ENCODE measurements around the gene THPO. TPM values are rescaled to one million over a fixed set of nuclear protein-coding genes. Genes with fewer than 3 reads are reported as not detected.

Gene THPO
- total RNA-seq, 1 donor from 2014 or later, result 0.20 TPM

DNA sequence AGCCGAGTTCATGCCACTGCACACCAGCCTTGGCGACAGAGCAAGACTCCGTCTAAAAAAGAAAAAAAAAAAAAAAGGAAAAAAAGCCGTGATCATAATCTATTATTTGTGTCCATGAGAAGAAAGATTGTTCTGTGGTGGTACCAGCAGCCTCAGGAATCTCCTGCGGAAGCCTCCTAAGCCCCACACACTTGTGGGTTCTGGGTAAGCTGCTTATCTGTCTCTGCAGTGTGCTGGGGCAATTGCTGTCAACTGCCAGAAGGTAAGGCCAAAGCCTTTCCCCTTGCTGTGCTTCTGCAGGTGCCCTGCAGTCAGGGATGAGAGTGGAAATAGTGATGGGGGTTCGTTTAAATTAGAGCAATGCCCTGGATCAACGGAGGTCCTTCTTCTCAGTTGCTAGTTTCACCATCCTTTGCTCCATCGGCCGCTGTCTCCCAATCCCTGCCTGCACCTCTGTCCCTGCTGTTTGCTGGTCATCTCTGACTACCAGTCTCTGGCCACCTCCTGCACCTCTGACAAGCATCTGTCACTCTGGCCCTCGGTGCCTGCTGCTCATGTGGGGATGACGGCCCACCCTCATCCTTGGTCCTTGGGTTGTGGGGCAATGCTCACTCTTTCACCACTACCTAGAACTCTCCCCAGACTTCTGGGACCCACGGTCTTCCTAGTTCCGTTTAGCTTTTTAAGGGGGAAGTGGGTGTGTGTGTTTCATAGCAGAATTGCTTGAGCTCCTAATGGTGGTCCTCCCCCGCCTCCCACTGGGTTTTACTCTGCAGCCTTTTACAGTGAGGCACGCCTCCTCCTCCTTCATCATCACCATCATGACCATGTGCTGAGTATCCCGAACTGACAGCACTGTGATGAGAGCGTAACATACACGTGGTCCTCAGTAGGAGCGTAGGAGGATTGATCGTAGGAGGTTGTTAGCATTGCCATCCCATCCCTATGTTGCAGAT is 27.3 kb upstream of the THPO start:
- peak; percentile 4 for ATAC-seq
- Histone ChIP-seq H3K9me3 (no peaks in the 10 kb centered on the region), H3K36me3 (no peaks in the 10 kb centered on the region), H3K27ac (no peak overlapping the region), H3K4me3 (no peak overlapping the region), H3K27me3 (peaks cover 27% of the 10 kb centered on the region), H3K4me1 (no peaks in the 10 kb centered on the region)
- TF ChIP-seq, protein P1, sequence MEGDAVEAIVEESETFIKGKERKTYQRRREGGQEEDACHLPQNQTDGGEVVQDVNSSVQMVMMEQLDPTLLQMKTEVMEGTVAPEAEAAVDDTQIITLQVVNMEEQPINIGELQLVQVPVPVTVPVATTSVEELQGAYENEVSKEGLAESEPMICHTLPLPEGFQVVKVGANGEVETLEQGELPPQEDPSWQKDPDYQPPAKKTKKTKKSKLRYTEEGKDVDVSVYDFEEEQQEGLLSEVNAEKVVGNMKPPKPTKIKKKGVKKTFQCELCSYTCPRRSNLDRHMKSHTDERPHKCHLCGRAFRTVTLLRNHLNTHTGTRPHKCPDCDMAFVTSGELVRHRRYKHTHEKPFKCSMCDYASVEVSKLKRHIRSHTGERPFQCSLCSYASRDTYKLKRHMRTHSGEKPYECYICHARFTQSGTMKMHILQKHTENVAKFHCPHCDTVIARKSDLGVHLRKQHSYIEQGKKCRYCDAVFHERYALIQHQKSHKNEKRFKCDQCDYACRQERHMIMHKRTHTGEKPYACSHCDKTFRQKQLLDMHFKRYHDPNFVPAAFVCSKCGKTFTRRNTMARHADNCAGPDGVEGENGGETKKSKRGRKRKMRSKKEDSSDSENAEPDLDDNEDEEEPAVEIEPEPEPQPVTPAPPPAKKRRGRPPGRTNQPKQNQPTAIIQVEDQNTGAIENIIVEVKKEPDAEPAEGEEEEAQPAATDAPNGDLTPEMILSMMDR (IDR thresholded peaks at IDR 0.05), result no peak
- intact Hi-C loops (cut with DNase I), result no loop called here
- no peak for DNase-seq

DNA sequence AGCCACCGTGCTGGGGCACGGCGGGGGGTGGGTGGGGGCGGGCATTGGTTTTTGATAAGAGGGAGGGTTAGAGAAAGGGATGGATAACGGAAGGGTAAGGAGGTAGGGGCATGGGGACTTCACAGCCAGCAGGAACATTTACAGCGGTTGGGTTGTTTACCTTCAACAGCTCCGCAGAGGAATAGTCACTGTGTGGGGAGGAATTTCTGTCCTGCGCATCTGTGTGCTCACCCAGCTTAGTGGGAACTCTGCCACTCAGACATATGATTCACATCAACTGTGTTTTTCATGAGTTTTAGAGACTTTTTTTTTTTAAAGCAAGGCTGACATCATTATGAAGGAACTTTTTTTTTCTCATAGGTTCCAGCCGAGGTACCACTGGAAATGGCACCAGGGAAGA is 21.4 kb upstream of the THPO start:
- Histone ChIP-seq H3K9me3 (no peaks in the 10 kb centered on the region), H3K27ac (no peak overlapping the region), H3K27me3 (peaks cover 27% of the 10 kb centered on the region), H3K36me3 (no peaks in the 10 kb centered on the region), H3K4me3 (no peak overlapping the region), H3K4me1 (no peaks in the 10 kb centered on the region)
- TF ChIP-seq, protein P1 (IDR thresholded peaks at IDR 0.05), result no peak
- intact Hi-C loops (cut with DNase I), result no loop called here
- ATAC-seq, result no peak
- no peak for DNase-seq

DNA sequence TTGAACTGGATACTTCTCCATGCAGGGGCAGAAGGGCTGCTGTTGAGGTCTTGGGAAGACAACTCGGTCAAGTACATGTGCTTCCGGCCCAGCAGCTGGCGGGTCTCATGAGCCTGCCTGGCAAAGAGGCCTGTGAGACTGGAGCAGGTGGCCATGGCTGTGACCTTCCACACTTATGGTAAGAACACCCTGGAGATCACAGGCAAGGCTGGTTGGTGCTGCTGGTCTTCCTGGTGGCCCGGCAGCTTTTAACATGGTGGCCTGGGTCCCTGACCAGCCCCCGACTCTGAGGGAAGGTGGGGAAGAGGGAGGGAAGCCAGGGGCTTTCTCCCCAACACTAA is 17.3 kb upstream of the THPO start:
- no peak for DNase-seq
- TF ChIP-seq, protein P1 (IDR thresholded peaks at IDR 0.05), result no peak

DNA sequence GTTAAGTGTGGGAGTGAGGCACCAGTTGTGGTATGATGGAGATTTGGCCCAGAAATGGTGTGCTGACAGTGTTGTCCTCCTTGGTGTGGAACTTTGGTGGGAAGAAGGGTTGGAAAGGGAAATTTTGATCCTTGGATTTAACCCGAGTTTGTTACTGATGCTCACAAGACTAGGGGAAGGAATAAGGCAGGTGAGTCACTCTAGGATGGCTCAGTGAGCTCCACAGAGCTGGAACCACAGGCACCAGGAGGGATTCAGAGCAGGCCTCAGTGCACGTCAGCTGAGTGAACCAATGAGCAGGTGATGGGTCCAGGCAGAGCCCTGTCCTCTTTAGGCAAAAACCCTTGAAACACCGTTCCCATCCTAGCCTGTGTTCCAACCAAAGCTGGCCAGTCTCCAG is 13.3 kb upstream of the THPO start:
- intact Hi-C loops (cut with DNase I), result no loop called here
- ATAC-seq (no peak), DNase-seq (no peak)
- no peak overlapping the region for H3K4me3 ChIP-seq
- H3K36me3 ChIP-seq, result no peaks in the 10 kb centered on the region
- TF ChIP-seq, protein P1 (IDR thresholded peaks at IDR 0.05), result no peak
- no peak overlapping the region for H3K27ac ChIP-seq
- no peaks in the 10 kb centered on the region for H3K27me3 ChIP-seq
- no peaks in the 10 kb centered on the region for H3K9me3 ChIP-seq
- H3K4me1 ChIP-seq, result no peaks in the 10 kb centered on the region

More for the DNA sequence above, 17.3 kb upstream of the THPO start:
- Histone ChIP-seq H3K27ac (no peak overlapping the region), H3K36me3 (no peaks in the 10 kb centered on the region), H3K4me1 (no peaks in the 10 kb centered on the region), H3K4me3 (no peak overlapping the region), H3K27me3 (no peaks in the 10 kb centered on the region), H3K9me3 (no peaks in the 10 kb centered on the region)
- ATAC-seq, result no peak
- intact Hi-C loops (cut with DNase I), result no loop called here

DNA sequence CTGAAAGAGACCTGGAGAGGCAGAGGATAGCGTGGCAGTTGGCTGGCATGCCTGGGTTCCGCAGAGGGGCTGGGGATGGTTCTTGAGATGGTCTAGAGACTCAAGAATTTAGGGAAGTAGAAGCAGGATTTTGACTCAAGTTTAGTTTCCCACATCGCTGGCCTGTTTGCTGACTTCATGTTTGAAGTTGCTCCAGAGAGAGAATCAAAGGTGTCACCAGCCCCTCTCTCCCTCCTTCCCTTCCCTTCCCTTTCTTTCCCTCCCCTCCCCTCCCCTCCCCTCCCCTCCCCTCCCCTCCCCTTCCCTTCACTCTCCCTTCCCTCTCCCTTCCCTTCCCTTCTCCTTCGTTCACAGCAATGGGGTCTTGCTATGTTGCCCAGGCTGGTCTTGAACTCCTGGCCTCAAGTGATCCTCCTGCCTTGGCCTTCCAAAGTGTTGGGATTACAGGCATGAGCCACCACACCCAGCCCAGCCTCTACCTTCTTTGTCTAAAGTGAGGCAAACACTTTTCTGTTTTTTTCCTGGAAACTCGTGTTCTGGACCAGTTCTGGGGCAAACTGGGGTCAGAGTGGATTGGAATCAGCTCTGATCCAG is 12.0 kb upstream of the THPO start:
- no peaks in the 10 kb centered on the region for H3K27me3 ChIP-seq
- H3K9me3 ChIP-seq, result no peaks in the 10 kb centered on the region
- H3K4me3 ChIP-seq, result no peak overlapping the region
- ATAC-seq (no peak), DNase-seq (no peak)
- TF ChIP-seq, protein P1 (IDR thresholded peaks at IDR 0.05), result no peak
- H3K27ac ChIP-seq, result no peak overlapping the region
- H3K36me3 ChIP-seq, result no peaks in the 10 kb centered on the region
- intact Hi-C loops (cut with DNase I), result no loop called here
- no peaks in the 10 kb centered on the region for H3K4me1 ChIP-seq

All from upper lobe of right lung (tissue), 1 donor.